Activated CD8-positive, alpha-beta memory T cell treated with anti-CD3 and anti-CD28 coated beads, Interleukin-2, amount 10 ng/mL, durations not matched to agents 7 days and 5 days (primary cell): ENCODE data around the gene FAM161A. TPM values are rescaled to one million over a fixed set of nuclear protein-coding genes. Genes with fewer than 3 reads are reported as not detected.
"Not testable (repeated sequence)": the region's sequence is repeated elsewhere in the genome, so short reads cannot be mapped to it uniquely, and the experiment has no call there.

Experiments
- ATAC-seq: fragments of 150-1000 bp; cut with Tn5 transposase; one replicate; pipeline ENCODE4 v1.10.0; 2021; ENCODE audit warnings: moderate library complexity
- CTCF ChIA-PET: fragments of 350-600 bp; sonication (Branson Sonifier 250); formaldehyde crosslinking; loops from one replicate; lab custom pipeline; 2021; ENCODE audit warnings: antibody characterized with exemption; lab: Charles Lee
- DNase-seq: peaks from one replicate; pipeline ENCODE4 v3.0.0-alpha.2; 2020
- H3K27ac Mint-ChIP-seq: one replicate; pipeline ENCODE4 v1.8.0; 2021; ENCODE audit warnings: mild to moderate bottlenecking, mixed read lengths
- H3K27me3 Mint-ChIP-seq: one replicate; pipeline ENCODE4 v1.8.0; 2021; ENCODE audit warnings: mixed read lengths
- H3K36me3 Mint-ChIP-seq: one replicate; pipeline ENCODE4 v1.8.0; 2021; ENCODE audit warnings: mild to moderate bottlenecking, mixed read lengths
- H3K4me1 Mint-ChIP-seq: one replicate; pipeline ENCODE4 v1.8.0; 2021; ENCODE audit warnings: mixed read lengths
- H3K4me3 Mint-ChIP-seq: one replicate; pipeline ENCODE4 v1.8.0; 2021; ENCODE audit warnings: mild to moderate bottlenecking, moderate library complexity, mixed read lengths
- H3K9me3 Mint-ChIP-seq: one replicate; pipeline ENCODE4 v1.8.0; 2022; ENCODE audit warnings: low read depth, mixed read lengths
- total RNA-seq, 2 experiments: library from RNA; stranded (reverse); gene quantifications; one replicate each; pipeline ENCODE4 v1.2.3, GENCODE V29; 2021

FAM161A gene
- total RNA-seq, 2 experiments from 2014 or later: 4.8 TPM

- H3K9me3 Mint-ChIP-seq: peaks cover 2% of the 10 kb centered on the region
- H3K27ac Mint-ChIP-seq: no peak overlapping the region
- no peak for ATAC-seq
- no peak for DNase-seq
- H3K4me1 Mint-ChIP-seq: no peaks in the 10 kb centered on the region
- H3K27me3 Mint-ChIP-seq: no peaks in the 10 kb centered on the region
- CTCF ChIA-PET: no interaction called here
- H3K36me3 Mint-ChIP-seq: peaks cover 31% of the 10 kb centered on the region
- no peak overlapping the region for H3K4me3 Mint-ChIP-seq
These were observed 8.2 kb upstream of the FAM161A start for GRCh38 chr2:61862085-61862484.

- no peak overlapping the region for H3K4me3 Mint-ChIP-seq
These were observed 3.4 kb upstream of the FAM161A start for GRCh38 chr2:61857224-61857623.

DNA sequence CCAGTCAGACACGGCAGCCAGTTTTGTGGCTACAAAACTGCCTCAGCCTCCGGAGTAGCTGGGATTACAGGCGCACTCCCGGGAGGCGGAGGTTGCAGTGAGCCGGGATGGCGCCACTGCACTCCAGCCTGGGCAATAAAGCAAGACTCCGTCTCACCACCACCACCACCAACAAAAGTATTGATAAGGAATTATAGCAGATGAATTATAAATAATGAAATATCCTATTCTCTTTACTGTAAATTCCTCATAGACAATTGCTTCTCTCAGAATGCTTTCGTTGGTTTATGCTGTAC lies 1.4 kb upstream of the FAM161A start:
- Mint-ChIP-seq H3K4me1 (peaks cover 18% of the 10 kb centered on the region), H3K27ac (peak overlapping the region; percentile 94), H3K9me3 (no peaks in the 10 kb centered on the region), H3K36me3 (peaks cover 1% of the 10 kb centered on the region), H3K4me3 (peak overlapping the region; percentile 97), H3K27me3 (no peaks in the 10 kb centered on the region)
- DNase-seq (no peak), ATAC-seq (no peak)
- CTCF ChIA-PET: interaction anchor here (1.0 to 1.3 kb wide), 3 partner anchors 11 to 316 kb away, joined by 3 read pairs; no protein-coding TSS in a partner anchor

More at GRCh38 chr2:61857224-61857623, 3.4 kb upstream of the FAM161A start:
- Mint-ChIP-seq H3K36me3 (peaks cover 6% of the 10 kb centered on the region), H3K4me1 (peaks cover 18% of the 10 kb centered on the region), H3K27me3 (no peaks in the 10 kb centered on the region), H3K9me3 (peaks cover 1% of the 10 kb centered on the region), H3K27ac (no peak overlapping the region)
- ATAC-seq (no peak), DNase-seq (no peak)
- CTCF ChIA-PET: no interaction called here

- Mint-ChIP-seq H3K36me3 (peaks cover 1% of the 10 kb centered on the region), H3K27me3 (no peaks in the 10 kb centered on the region), H3K4me3 (peak overlapping the region; percentile 97), H3K9me3 (no peaks in the 10 kb centered on the region), H3K27ac (peak overlapping the region; percentile 94), H3K4me1 (peaks cover 18% of the 10 kb centered on the region)
- CTCF ChIA-PET: interaction anchor here (1.0 to 1.3 kb wide), 3 partner anchors 11 to 316 kb away, joined by 3 read pairs; no protein-coding TSS in a partner anchor
- ATAC-seq (peak; percentile 92), DNase-seq (peak; percentile 95)
These were observed 881 bp upstream of the FAM161A start for GRCh38 chr2:61854564-61855317.

- CTCF ChIA-PET: interaction anchor here (0.7 to 1.5 kb wide), 3 partner anchors 9 to 15 kb away, joined by 3 read pairs; no protein-coding TSS in a partner anchor
- Mint-ChIP-seq H3K27ac (peak overlapping the region; percentile 94), H3K27me3 (no peaks in the 10 kb centered on the region), H3K9me3 (no peaks in the 10 kb centered on the region), H3K4me3 (peak overlapping the region; percentile 97), H3K36me3 (peaks cover 1% of the 10 kb centered on the region), H3K4me1 (peaks cover 18% of the 10 kb centered on the region)
- ATAC-seq (peak; percentile 57), DNase-seq (no peak)
These were observed 594 bp downstream of the FAM161A start for GRCh38 chr2:61853086-61853846.

DNA sequence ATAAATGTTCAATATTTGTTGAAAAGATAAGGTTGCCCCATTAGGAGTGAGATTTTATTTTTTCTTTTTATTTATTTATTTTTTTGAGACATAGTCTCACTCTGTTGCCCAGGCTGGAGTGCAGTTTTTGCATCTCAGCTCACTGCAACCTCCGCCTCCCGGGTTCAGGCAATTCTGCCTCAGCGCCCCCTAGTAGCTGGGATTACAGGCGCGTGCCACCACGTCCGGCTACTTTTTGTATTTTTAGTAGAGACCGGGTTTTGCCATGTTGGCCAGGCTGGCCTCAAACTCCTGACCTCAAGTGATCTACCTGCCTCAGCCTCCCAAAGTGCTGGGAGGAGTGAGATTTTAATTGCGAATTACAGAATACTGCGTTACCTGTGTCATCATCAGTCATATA lies 2.6 kb downstream of the FAM161A start:
- not testable (repeated sequence) for H3K36me3 Mint-ChIP-seq, H3K4me3 Mint-ChIP-seq, DNase-seq, H3K27ac Mint-ChIP-seq, H3K27me3 Mint-ChIP-seq, H3K9me3 Mint-ChIP-seq, ATAC-seq
- peaks cover 18% of the 10 kb centered on the region for H3K4me1 Mint-ChIP-seq
- CTCF ChIA-PET: interaction anchor here (1.0 kb wide), 1 partner anchor 21 kb away, joined by 3 read pairs; no protein-coding TSS in a partner anchor

GRCh38 chr2:61845320-61845719 lies 8.5 kb downstream of the FAM161A start:
- CTCF ChIA-PET: no interaction called here
- no peaks in the 10 kb centered on the region for H3K9me3 Mint-ChIP-seq
- H3K4me3 Mint-ChIP-seq: no peak overlapping the region
- no peaks in the 10 kb centered on the region for H3K4me1 Mint-ChIP-seq
- no peak for DNase-seq
- H3K27ac Mint-ChIP-seq: no peak overlapping the region
- no peaks in the 10 kb centered on the region for H3K36me3 Mint-ChIP-seq
- no peak for ATAC-seq
- no peaks in the 10 kb centered on the region for H3K27me3 Mint-ChIP-seq

DNA sequence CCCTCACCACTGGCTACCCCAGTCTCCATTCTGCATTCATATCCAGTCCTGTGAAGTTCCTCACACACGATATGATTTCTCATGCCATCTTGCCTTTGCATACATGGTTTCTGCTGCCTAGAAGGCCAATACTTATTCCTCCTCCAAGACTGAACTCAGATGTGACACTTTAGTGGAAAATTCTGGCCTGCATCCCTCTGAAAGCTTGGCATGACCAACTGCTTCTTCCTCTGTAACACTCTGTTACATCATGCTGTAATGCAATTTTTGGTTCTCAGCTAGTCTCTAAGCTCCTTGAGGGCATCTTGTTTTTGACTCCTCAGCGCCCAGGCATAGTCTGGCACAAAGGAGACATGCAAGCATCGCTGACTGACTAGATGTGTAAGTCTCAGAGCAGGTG lies 12.6 kb downstream of the FAM161A start:
- H3K36me3 Mint-ChIP-seq: no peaks in the 10 kb centered on the region
- H3K4me1 Mint-ChIP-seq: no peaks in the 10 kb centered on the region
- no peaks in the 10 kb centered on the region for H3K27me3 Mint-ChIP-seq
- ATAC-seq: no peak
- H3K4me3 Mint-ChIP-seq: no peak overlapping the region
- CTCF ChIA-PET: no interaction called here
- no peaks in the 10 kb centered on the region for H3K9me3 Mint-ChIP-seq
- no peak overlapping the region for H3K27ac Mint-ChIP-seq
- no peak for DNase-seq

GRCh38 chr2:61834893-61835292 lies 19.0 kb downstream of the FAM161A start:
- DNase-seq: no peak
- no peaks in the 10 kb centered on the region for H3K9me3 Mint-ChIP-seq
- peaks cover 11% of the 10 kb centered on the region for H3K36me3 Mint-ChIP-seq
- H3K4me1 Mint-ChIP-seq: no peaks in the 10 kb centered on the region
- CTCF ChIA-PET: interaction anchor here (0.6 kb wide), 1 partner anchor 282 kb away, joined by 3 read pairs; no protein-coding TSS in a partner anchor
- H3K4me3 Mint-ChIP-seq: no peak overlapping the region
- H3K27ac Mint-ChIP-seq: no peak overlapping the region
- ATAC-seq: no peak
- H3K27me3 Mint-ChIP-seq: no peaks in the 10 kb centered on the region

DNA sequence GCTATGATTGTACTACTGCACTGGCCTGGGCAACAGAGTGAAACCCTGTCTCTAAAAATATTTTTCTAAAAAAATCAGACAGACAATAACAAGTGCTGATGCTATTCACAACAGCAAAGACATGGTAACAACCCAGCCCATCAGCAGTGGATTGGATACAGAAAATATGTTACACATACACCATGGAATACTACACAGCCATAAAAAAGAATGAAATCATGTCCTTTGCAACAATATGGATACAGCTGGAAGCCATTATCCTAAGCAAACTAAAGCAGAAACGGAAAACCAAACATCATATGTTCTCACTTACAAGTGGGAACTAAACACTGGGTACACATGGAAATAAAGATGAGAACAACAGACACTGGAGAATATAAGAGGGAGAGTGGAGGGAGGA lies 19.9 kb downstream of the FAM161A start:
- Mint-ChIP-seq H3K27ac (no peak overlapping the region), H3K4me1 (no peaks in the 10 kb centered on the region), H3K27me3 (no peaks in the 10 kb centered on the region), H3K9me3 (no peaks in the 10 kb centered on the region), H3K4me3 (no peak overlapping the region), H3K36me3 (peaks cover 11% of the 10 kb centered on the region)
- DNase-seq (no peak), ATAC-seq (no peak)
- CTCF ChIA-PET: no interaction called here

- H3K4me3 Mint-ChIP-seq: no peak overlapping the region
- ATAC-seq: no peak
- H3K27ac Mint-ChIP-seq: no peak overlapping the region
- CTCF ChIA-PET: no interaction called here
- H3K36me3 Mint-ChIP-seq: peaks cover 11% of the 10 kb centered on the region
- no peaks in the 10 kb centered on the region for H3K27me3 Mint-ChIP-seq
- no peak for DNase-seq
- no peaks in the 10 kb centered on the region for H3K9me3 Mint-ChIP-seq
- H3K4me1 Mint-ChIP-seq: no peaks in the 10 kb centered on the region
These were observed 21.5 kb downstream of the FAM161A start for GRCh38 chr2:61832183-61832841.

- no peak for ATAC-seq
- no peaks in the 10 kb centered on the region for H3K36me3 Mint-ChIP-seq
- CTCF ChIA-PET: no interaction called here
- H3K4me1 Mint-ChIP-seq: no peaks in the 10 kb centered on the region
- no peaks in the 10 kb centered on the region for H3K9me3 Mint-ChIP-seq
- H3K27me3 Mint-ChIP-seq: peaks cover 8% of the 10 kb centered on the region
- DNase-seq: no peak
- no peak overlapping the region for H3K27ac Mint-ChIP-seq
- H3K4me3 Mint-ChIP-seq: no peak overlapping the region
These were observed 31.6 kb downstream of the FAM161A start for GRCh38 chr2:61822255-61822654.

DNA sequence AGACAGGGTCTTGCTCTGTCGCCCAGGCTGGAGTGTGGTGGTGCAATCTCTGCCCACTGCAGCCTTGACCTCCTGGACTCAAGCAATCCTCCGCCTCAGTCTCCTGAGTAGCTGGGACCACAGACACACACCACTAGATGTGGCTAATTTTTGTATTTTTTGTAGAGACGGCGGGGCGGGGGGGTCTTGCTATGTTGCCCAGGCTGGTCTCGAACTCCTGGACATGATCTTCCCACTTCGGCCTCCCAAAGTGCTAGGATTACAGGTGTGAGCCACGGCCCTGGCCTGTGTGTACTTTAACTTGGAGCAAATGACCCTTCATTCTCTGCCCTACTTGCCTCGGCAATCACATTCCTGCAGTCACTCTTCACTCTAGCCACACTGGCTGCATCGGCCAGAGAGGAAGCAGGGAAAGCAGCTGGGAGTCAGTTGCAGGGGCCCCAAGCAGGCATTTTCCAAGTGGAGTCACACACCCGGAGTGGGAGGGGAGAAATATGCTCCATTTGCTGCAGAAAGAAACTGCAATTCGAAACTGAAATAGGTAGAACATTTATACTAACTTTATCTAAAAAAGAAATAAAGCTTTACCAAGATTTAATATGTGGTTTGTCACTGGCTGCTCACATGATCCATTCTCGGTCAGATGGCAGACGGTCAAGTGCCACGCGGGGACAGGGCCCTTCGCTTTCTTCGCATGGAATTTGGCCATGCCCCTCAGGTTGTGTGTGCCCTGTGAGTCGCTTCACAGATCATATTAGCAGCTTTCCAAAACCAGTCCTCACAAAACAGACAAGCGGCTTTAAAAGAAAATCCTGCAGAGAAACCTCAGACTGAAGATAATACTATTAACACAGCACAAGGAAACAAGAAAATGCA lies 37.1 kb downstream of the FAM161A start:
- Mint-ChIP-seq H3K27me3 (peaks cover 27% of the 10 kb centered on the region), H3K9me3 (no peaks in the 10 kb centered on the region), H3K4me1 (no peaks in the 10 kb centered on the region), H3K36me3 (no peaks in the 10 kb centered on the region), H3K27ac (no peak overlapping the region), H3K4me3 (no peak overlapping the region)
- DNase-seq (no peak), ATAC-seq (no peak)
- CTCF ChIA-PET: no interaction called here
